HG03060 (cell line): ENCODE data around the gene ROBO1.

Experiments
- ATAC-seq: cut with Tn5 transposase; IDR thresholded peaks from one replicate; pipeline ENCODE4 v1.9.1; 2021; ENCODE audit warnings: low read depth, moderate number of reproducible peaks; ENCODE audit not compliant: unreplicated experiment

Gene ROBO1

DNA sequence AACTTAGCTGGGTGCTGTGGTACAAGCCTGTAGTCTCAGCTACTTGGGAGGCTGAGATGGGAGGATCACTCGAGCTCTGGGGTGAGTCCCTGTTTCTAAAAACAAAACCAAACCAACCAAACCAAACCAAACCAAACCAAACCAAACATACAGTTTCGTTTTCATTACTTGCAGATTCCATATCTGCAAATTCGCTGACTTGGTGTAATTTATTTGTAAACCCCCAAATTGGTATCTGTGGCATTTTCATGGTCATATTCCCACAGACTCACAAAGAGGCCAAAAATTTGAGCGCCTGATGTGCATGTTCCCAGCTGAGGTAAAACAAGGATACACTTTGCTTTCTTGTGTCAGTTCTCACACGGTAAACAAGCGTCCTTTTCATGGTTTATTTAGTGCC is 1138.3 kb downstream of the ROBO1 start:
- no peak for ATAC-seq

DNA sequence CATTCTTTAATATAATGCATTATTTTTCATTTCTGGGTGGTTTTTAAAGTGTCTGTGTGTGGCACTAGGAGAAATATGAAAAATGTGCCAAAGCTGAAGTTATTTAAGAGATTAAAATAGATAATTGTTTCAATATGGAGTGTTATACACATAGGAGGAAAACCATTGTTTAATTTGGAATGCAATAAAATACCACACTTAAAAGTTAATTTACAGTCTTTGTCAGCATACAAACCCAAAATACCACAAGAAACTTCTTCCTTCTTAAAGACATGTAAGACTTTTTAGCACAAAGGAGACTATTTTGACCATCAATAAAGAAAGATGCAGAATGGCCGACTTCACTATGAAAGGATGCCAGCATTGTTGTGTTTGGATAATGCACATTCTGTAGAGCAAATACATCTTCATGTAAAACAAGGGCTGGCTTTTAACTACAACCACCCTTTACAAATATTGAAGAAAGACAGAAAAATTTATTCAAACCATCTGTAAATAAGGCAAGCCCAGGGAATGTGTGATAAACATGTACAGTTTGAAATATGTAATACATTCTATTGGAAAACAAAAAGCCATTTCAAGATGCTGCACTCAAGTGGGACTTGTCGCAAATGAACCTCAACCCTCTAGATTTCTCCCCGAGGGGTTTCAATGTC is 1146.6 kb downstream of the ROBO1 start:
- no peak for ATAC-seq

DNA sequence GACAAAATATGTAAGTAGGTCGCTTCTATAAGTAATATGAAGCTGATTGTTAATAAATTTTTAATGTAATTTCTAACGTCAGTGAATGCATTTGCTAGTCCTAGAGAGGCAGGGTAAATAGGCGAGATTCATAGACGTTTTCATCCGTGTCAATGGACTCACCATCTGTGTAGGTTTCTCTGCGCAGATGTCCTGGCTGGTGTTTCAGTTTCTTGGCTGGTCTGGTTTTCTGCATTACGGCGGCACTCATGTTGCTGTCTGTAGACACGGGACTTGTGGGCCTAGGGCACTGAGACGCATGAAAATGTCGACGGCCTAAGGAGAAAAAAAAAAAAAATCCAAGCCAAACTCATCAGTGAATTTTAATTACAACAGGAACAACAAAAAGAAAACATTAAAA is 1153.3 kb downstream of the ROBO1 start:
- no peak for ATAC-seq

DNA sequence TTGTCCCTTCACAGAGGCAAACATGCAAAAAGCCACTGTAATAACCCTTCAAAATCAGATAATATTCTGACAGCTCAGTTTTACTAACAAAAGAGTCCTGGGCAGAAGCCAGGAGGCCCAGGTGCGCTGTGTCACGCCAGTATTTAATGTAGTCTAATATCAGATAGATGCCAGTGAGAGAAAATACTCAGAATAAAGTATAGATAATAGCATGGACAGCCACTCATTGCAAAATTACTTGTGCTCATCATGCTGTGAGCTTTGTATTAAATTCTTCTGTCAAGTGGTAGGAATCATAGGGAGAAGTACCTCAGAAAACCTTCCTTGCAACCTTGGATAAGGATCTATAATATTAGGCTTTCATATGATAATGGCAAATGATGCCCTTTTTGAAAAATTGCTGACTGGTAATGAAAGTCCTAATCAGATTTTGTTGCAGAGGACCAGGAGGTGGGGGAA is 1154.3 kb downstream of the ROBO1 start:
- no peak for ATAC-seq

DNA sequence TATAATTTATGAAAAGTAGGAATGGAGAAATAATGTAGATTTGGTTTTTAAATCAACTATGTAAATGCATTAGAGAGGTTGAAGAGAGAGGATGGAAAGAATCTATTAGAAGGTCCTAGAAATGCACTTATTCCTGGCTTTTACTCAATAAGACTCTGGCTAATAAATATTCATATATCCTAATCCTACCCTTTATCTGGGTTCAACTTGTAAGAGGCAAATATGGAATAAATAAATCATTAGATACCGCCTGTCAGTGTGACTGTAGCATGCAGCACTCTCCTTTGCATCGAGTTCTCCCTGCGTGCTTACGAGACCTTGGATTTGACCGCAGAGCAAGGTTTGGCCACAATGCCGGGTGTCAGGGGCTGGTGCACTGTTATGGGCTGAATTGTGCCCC is 1156.5 kb downstream of the ROBO1 start:
- ATAC-seq, result no peak

DNA sequence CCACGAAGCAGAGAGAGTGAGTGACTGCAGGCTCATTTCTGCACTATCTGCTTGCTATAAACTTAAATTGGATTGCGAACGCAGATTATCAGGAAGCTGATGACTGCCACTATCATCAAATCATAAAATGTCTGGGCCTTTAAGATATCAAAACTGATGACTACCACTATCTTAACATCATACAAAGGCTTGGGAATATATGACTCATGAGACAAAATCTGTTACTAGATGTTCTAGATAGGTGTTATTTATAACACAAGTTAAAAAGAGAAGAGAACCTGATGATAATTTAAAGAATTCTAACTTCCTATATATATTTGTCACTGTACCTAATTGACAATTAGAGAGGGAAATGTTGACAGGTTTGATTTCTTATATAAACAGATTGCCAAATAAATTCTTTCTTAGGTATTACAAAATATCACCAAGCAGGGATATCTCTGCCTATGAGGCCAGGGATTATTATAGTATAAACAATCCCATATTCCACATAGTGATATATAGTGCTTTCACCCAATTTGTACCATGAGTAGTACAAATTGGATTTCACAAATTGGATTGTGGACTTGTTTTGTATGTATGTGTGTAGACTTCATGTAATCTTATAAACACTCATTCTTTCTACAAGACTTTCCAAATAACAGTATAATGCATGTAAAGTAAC is 1157.2 kb downstream of the ROBO1 start:
- ATAC-seq, result no peak

DNA sequence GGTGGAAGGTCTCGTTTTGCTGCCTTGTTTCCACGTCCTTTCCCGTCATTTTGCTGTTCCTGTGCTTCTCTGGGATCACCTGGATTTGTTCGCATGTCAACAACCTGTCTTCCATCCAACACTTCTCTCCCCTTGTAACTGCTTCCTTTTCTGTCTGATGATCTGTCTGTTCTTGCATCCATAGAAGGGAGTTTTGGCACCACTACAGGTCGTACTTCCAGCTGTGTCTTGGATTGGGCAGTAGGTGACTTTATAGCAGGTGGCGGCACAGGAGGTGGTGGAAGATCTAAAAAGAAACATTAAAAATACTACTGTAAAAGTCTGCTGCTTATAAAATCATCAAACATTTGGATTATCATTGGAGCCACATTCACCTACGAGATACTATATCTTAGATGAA is 1161.0 kb downstream of the ROBO1 start:
- ATAC-seq, result no peak

DNA sequence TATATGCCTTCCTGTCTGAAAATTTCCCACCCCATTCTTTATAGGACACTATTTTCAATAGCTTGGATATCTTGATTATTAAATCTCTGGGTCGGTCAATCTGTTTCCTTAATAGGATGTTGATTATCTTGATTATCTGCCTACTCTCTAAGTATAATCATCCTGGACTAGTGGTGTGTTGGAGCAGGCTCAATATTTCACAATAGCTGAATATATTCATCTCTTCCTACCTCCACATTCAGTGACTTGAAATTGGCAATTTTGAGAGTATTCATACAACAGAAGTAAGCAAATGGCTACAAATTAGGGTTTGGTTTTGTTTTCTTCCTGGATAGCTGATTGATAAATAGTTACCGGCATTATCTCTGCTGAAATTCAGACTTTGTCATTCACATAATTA is 1162.6 kb downstream of the ROBO1 start:
- no peak for ATAC-seq

DNA sequence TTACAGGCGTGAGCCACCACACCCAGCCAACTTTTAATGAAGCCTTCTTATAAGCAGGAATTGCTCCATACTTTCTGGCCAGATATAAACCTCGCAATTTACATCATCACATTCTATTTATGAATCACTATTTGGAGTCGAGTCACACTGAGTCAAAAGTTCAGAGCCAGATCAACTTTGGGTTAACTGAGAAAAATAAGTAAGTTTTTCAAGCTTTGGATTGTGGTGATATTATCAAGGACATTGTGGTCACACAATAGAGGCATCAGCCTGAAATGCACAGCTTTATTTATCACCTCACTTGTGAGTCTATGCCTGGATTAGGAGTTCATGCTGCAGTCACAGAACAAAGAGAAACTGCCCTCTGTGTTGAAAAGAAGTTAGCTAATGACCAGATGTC is 1163.5 kb downstream of the ROBO1 start:
- ATAC-seq, result no peak

DNA sequence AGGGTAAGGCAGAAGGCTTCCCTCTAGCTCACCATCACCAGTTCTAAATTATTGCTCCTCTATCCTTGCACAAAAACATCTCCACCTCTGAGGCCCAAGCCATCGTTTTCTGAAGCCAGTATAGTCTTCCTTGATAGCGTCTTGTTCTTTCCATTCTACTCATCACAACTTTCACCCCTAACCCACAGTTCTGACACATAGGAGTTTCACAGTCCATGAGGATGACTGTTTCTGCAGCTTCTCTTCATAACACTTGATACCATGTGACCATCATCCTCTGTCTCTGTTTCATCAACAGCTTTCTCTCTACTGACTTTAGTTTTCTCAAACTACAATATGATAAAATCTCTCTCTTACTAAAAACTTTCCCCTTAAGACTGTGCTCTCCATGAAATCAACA is 1166.5 kb downstream of the ROBO1 start:
- ATAC-seq, result no peak

DNA sequence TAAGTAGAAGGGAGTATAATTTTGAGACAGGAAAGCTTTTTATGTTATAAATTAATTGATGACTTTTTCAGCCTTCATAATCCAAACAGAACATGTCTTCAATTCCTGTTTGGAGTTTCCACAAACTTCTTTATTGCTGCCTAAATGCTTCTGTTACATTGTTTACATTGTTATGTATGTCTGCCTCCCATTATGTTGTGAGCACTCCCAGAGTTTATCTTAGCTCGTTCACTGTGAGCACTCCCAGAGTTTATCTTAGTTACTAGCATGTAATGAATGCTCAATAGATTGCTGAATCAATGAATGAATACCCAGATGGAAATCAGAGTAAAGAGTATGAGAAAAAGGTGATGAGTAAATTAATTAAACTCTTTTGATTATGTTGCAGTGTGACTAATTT is 1178.0 kb downstream of the ROBO1 start:
- ATAC-seq, result no peak

DNA sequence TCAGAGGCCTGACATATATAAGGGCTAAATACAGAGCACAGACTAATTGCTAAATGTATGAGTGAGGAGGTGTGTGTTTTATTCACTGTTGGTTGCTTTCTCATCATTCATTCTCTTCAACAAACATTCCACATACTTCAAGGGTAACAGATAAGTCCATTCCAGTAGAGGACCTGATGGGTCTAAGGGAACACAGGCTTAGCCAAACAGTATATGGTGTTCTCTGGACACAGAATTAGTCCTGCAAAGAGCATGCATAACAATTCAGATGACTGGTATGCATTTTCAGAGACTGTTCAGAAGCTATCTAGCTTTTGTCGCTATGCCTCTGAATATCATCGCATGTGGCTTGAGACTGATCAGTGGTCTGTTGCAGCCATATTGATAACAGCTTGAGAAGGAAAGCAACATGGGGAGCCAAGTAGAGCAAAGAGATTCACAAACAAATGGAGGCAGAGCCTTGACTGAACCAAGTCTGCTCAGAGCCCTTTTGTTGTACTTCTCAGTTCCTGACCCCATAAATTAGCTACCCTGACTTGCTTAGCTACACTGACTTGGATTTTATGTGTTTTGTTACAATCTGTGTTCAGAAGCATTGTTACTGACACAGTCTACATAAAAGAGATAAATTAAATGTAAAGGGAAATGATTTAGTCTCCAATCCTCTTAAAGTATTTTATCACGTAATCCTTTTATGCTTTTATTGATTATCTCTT is 1178.7 kb downstream of the ROBO1 start:
- ATAC-seq, result no peak

DNA sequence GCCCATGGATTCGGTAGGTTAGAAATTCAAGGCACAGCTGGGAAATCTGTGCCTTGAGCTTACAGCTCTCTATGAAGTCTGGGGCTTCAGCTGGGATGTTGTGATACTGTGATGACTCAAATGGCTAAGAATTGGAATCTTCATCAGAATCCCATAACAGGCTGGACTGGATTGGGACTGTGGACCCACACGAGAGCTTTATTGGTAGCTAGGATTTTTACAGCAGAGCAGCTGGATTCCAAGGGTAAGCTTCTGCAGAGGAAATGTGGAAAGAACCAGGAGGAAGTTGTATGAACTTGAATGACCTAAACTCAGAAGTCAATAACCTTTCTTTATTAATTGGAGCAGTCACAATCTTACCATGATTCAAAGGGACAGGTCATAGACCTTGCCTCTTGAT is 1187.1 kb downstream of the ROBO1 start:
- ATAC-seq, result no peak

DNA sequence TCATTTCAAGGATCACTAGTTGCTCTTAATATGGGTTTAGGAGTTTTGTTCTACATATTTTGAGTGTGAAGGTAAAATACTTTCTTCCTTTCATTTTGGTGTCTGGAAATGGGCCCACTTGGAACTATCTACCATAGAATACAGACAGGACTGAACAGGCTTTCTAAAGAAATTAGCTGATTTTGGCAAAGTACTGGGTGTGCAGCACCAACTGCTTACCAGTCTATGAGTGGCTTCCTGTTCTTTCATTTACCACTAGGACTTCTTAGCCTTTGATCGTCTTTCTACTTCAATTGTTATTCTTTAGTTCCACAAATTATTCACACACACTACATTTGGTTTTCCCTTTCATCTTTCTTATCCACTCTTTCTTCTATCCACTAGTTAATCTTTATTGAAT is 1196.3 kb downstream of the ROBO1 start:
- ATAC-seq, result no peak

DNA sequence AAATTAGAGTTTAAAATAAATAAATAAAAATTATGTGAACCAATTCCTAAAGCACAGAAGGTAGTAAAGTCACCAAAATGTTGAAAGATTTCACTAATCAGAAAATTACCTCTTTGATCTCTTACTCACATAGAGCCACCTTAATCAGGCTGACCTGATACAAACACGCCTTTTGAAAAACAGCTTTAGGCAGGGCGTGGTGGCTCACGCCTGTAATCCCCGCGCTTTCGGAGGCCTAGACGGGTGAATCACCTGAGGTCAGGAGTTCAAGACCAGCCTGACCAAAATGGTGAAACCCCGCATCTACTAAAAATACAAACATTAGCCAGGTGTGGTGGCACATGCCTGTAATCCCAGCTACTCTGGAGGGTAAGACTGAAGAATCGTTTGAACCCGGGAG is 1197.3 kb downstream of the ROBO1 start:
- ATAC-seq, result no peak

DNA sequence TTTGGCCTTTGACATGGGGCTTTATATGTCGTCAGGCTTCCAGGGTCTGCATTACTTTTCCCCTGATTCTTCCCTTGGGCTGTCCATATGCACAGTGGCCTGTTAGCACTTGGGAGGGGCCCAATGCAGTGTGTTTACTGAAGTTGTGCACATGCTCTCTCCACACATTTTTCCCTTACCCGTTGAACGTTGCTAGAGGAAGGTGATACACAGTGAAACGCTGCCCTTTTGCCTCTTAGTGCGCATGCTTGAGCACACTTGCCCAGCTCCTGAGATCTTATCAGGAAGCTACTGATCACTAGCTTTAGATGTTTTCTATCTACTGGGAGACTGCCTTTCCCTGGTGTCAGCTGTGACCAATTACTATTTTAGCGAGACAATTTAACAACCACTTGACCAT is 1198.0 kb downstream of the ROBO1 start:
- no peak for ATAC-seq

DNA sequence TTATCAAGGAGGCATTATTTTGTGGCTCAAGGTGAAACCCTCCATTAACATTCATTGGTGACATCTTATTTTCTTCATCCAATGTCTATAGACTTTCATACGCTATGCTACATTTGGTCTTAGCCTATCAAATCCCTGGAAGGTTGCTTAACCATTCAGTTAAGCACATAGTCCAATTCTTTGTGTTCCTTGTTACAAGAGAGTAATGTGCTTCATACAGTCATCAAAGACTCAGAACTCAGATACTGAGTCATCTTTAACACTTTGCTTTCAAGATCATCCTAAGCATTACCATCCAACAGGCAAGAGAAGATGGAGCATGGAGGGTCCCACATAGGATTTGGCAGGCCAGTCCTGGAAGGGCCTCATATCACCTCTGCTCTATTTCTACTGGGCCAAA is 1202.1 kb downstream of the ROBO1 start:
- ATAC-seq, result no peak

DNA sequence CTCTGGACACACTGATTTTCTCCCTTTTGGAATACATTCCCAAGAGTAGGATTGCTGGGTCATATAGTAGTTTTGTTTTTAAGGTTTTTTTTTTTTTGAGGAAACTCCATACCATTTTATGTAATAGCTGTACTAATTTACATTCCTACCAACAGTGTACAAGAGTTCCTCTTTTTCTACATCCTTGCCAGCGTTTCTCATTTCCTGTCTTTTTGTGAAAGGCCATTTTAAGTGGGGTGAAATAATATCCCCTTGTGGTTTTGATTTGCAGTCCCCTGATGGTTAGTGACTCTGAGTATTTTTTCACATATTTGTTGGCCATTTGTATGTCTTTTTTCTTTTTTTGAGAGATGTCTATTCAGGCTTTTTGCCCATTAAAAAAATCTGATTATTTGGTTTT is 1205.5 kb downstream of the ROBO1 start:
- no peak for ATAC-seq
